ENCODE results near the gene PRKN. TPM values are rescaled to one million over a fixed set of nuclear protein-coding genes. Genes with fewer than 3 reads are reported as not detected.

PRKN gene
- total RNA-seq, 4 donors from 2014 or later: 4.5 to 12.3 (median 9.0) TPM

- Histone ChIP-seq H3K4me1 (peaks cover 0 to 6% (median 0%) of the 10 kb centered on the region in 4 donors), H3K9me3 (no peaks in the 10 kb centered on the region), H3K27ac (no peak overlapping the region), H3K36me3 (no peaks in the 10 kb centered on the region), H3K4me3 (no peak overlapping the region), H3K27me3 (no peaks in the 10 kb centered on the region)
- DNase-seq: no peak
- in situ Hi-C loops (cut with MboI; ENCODE audit: low pct_ligation_motif_present in 1 of 4, low pct_unique_long_range_greater_than_20kb in 1 of 4, low sequenced_read_pairs in 3 of 4) (no loop called here), intact Hi-C loops (cut with DNase I; ENCODE audit: low total_unique reads) (no loop called here)
- WGBS, 2 donors (ENCODE audit: low coverage in 1 of 2): 74 to 100% methylated on average over 1 of the region's 1 CpG
- TF ChIP-seq EP300 (IDR thresholded peaks at IDR 0.05; ENCODE audit: low read depth) (no peak), POLR2A (IDR thresholded peaks at IDR 0.05) (no peak), CTCF (IDR thresholded peaks at IDR 0.05) (no peak), POLR2AphosphoS5 (IDR thresholded peaks at IDR 0.05) (no peak)
Observed at GRCh38 chr6:162719528-162719927, 8.0 kb downstream of the PRKN start.

GRCh38 chr6:162715601-162716000, 12.0 kb downstream of the PRKN start:
- Histone ChIP-seq H3K36me3 (no peaks in the 10 kb centered on the region), H3K4me3 (no peak overlapping the region), H3K27ac (no peak overlapping the region), H3K27me3 (no peaks in the 10 kb centered on the region), H3K4me1 (no peaks in the 10 kb centered on the region), H3K9me3 (no peaks in the 10 kb centered on the region)
- 91 to 93% methylated on average over 6 of the region's 6 CpGs for WGBS, 2 donors (ENCODE audit: low coverage in 1 of 2)
- in situ Hi-C loops (cut with MboI; ENCODE audit: low pct_ligation_motif_present in 1 of 4, low pct_unique_long_range_greater_than_20kb in 1 of 4, low sequenced_read_pairs in 3 of 4): no loop called here
- no peak for TF ChIP-seq POLR2AphosphoS5 (IDR thresholded peaks at IDR 0.05)
- TF ChIP-seq EP300 (IDR thresholded peaks at IDR 0.05; ENCODE audit: low read depth): no peak
- TF ChIP-seq CTCF (IDR thresholded peaks at IDR 0.05): no peak
- no peak for TF ChIP-seq POLR2A (IDR thresholded peaks at IDR 0.05)
- no peak for DNase-seq
- intact Hi-C loops (cut with DNase I; ENCODE audit: low total_unique reads): no loop called here

- no peak overlapping the region for H3K27ac ChIP-seq
- H3K27me3 ChIP-seq: no peaks in the 10 kb centered on the region
- H3K9me3 ChIP-seq: no peaks in the 10 kb centered on the region
- no peak overlapping the region for H3K4me3 ChIP-seq
- TF ChIP-seq EP300 (IDR thresholded peaks at IDR 0.05; ENCODE audit: low read depth) (no peak), POLR2AphosphoS5 (IDR thresholded peaks at IDR 0.05) (no peak), POLR2A (IDR thresholded peaks at IDR 0.05) (no peak), CTCF (IDR thresholded peaks at IDR 0.05) (no peak)
- H3K4me1 ChIP-seq: no peaks in the 10 kb centered on the region
- no peaks in the 10 kb centered on the region for H3K36me3 ChIP-seq
- intact Hi-C loops (cut with DNase I; ENCODE audit: low total_unique reads): no loop called here
- WGBS, 2 donors (ENCODE audit: low coverage in 1 of 2): 82 to 86% methylated on average over 13 of the region's 13 CpGs
- no peak for DNase-seq
- in situ Hi-C loops (cut with MboI; ENCODE audit: low pct_ligation_motif_present in 1 of 4, low pct_unique_long_range_greater_than_20kb in 1 of 4, low sequenced_read_pairs in 3 of 4): no loop called here
Observed at GRCh38 chr6:162713974-162714780, 13.4 kb downstream of the PRKN start.

GRCh38 chr6:162712694-162713093, 14.9 kb downstream of the PRKN start:
- Histone ChIP-seq H3K9me3 (no peaks in the 10 kb centered on the region), H3K4me3 (no peak overlapping the region), H3K36me3 (no peaks in the 10 kb centered on the region), H3K27ac (no peak overlapping the region), H3K4me1 (no peaks in the 10 kb centered on the region), H3K27me3 (no peaks in the 10 kb centered on the region)
- WGBS, 2 donors (ENCODE audit: low coverage in 1 of 2): 86 to 100% methylated on average over 2 of the region's 2 CpGs
- no peak for DNase-seq
- TF ChIP-seq POLR2A (IDR thresholded peaks at IDR 0.05): no peak
- in situ Hi-C loops (cut with MboI; ENCODE audit: low pct_ligation_motif_present in 1 of 4, low pct_unique_long_range_greater_than_20kb in 1 of 4, low sequenced_read_pairs in 3 of 4) (no loop called here), intact Hi-C loops (cut with DNase I; ENCODE audit: low total_unique reads) (no loop called here)
